ENCODE data around the gene LHX3.
A peak's percentile ranks its signal among the peaks of the same experiment; 100 is the strongest.
"Not testable (repeated sequence)": the region's sequence is repeated elsewhere in the genome, so short reads cannot be mapped to it uniquely, and the experiment has no call there.

Gene LHX3

GRCh38 chr9:136151848-136152542 is 52.9 kb downstream of the LHX3 start:
- TF ChIP-seq JUND (IDR thresholded peaks at IDR 0.05; ENCODE audit: low read depth), result no peak
- DNase-seq (ENCODE audit: low read depth in 1 of 2, low spot score in 1 of 2), result no peak
- in situ Hi-C loops (cut with HindIII; ENCODE audit: low pct_unique_long_range_greater_than_20kb, low sequenced_read_pairs), result no loop called here

GRCh38 chr9:136151214-136151804 is 53.6 kb downstream of the LHX3 start:
- TF ChIP-seq JUND (IDR thresholded peaks at IDR 0.05; ENCODE audit: low read depth), result no peak

GRCh38 chr9:136150664-136151213 is 54.2 kb downstream of the LHX3 start:
- in situ Hi-C loops (cut with HindIII; ENCODE audit: low pct_unique_long_range_greater_than_20kb, low sequenced_read_pairs); DNase-seq (ENCODE audit: low read depth in 1 of 2, low spot score in 1 of 2): not testable (repeated sequence)

More at GRCh38 chr9:136151214-136151804, 53.6 kb downstream of the LHX3 start:
- in situ Hi-C loops (cut with HindIII; ENCODE audit: low pct_unique_long_range_greater_than_20kb, low sequenced_read_pairs), result no loop called here
- no peak for DNase-seq (ENCODE audit: low read depth in 1 of 2, low spot score in 1 of 2)

- in situ Hi-C loops (cut with HindIII; ENCODE audit: low pct_unique_long_range_greater_than_20kb, low sequenced_read_pairs), result no loop called here
- DNase-seq (ENCODE audit: low read depth in 1 of 2, low spot score in 1 of 2), result peak in 1 of 2 experiments; percentile 10
- TF ChIP-seq JUND (IDR thresholded peaks at IDR 0.05; ENCODE audit: low read depth), result no peak
These were observed 55.1 kb downstream of the LHX3 start for GRCh38 chr9:136149853-136150252.

- no peak for DNase-seq (ENCODE audit: low read depth in 1 of 2, low spot score in 1 of 2)
- in situ Hi-C loops (cut with HindIII; ENCODE audit: low pct_unique_long_range_greater_than_20kb, low sequenced_read_pairs), result no loop called here
- TF ChIP-seq JUND (IDR thresholded peaks at IDR 0.05; ENCODE audit: low read depth), result no peak
These were observed 55.6 kb downstream of the LHX3 start for GRCh38 chr9:136149337-136149736.

GRCh38 chr9:136148766-136149165 is 56.2 kb downstream of the LHX3 start:
- TF ChIP-seq JUND (IDR thresholded peaks at IDR 0.05; ENCODE audit: low read depth), result no peak
- in situ Hi-C loops (cut with HindIII; ENCODE audit: low pct_unique_long_range_greater_than_20kb, low sequenced_read_pairs), result no loop called here
- DNase-seq (ENCODE audit: low read depth in 1 of 2, low spot score in 1 of 2), result no peak

GRCh38 chr9:136147890-136148714 is 56.8 kb downstream of the LHX3 start:
- DNase-seq (ENCODE audit: low read depth in 1 of 2, low spot score in 1 of 2), result no peak
- in situ Hi-C loops (cut with HindIII; ENCODE audit: low pct_unique_long_range_greater_than_20kb, low sequenced_read_pairs), result no loop called here
- TF ChIP-seq JUND (IDR thresholded peaks at IDR 0.05; ENCODE audit: low read depth), result no peak

GRCh38 chr9:136147038-136147889 is 57.7 kb downstream of the LHX3 start:
- in situ Hi-C loops (cut with HindIII; ENCODE audit: low pct_unique_long_range_greater_than_20kb, low sequenced_read_pairs), result no loop called here
- TF ChIP-seq JUND (IDR thresholded peaks at IDR 0.05; ENCODE audit: low read depth), result no peak
- DNase-seq (ENCODE audit: low read depth in 1 of 2, low spot score in 1 of 2), result no peak

Measured in T47D (cell line).